MM.1S (cell line): ENCODE measurements around the gene WDR62.
A peak's percentile ranks its signal among the peaks of the same experiment; 100 is the strongest.

ENCODE experiments used
- DNase-seq: peaks from one replicate; pipeline ENCODE4 v3.0.0-alpha.2; 2015
- H2AFZ ChIP-seq: fragments of 300-600 bp; sonication (generic); 2 replicates; pipeline ENCODE4 v1.6.0; 2016; ENCODE audit warnings: antibody characterized with exemption, low read length
- H3F3A ChIP-seq: fragments of 300-600 bp; sonication (generic); 2 replicates; pipeline ENCODE4 v1.6.1; 2016; ENCODE audit warnings: mild to moderate bottlenecking, antibody characterized with exemption, low read length, moderate library complexity, mixed read lengths; ENCODE audit not compliant: insufficient read depth
- H3K27ac ChIP-seq: fragments of 300-600 bp; sonication (generic); 2 replicates; pipeline ENCODE4 v1.5.1; 2016; ENCODE audit warnings: mild to moderate bottlenecking, low read length
- H3K27me3 ChIP-seq: fragments of 300-600 bp; sonication (generic); replicated peaks from 2 replicates; pipeline ENCODE4 v1.6.0; 2016; ENCODE audit warnings: low read length; ENCODE audit not compliant: insufficient read depth
- H3K36me3 ChIP-seq: fragments of 300-600 bp; sonication (generic); replicated peaks from 2 replicates; pipeline ENCODE4 v1.6.1; 2016; ENCODE audit warnings: mild to moderate bottlenecking, low read length, mixed read lengths; ENCODE audit not compliant: insufficient read depth
- H3K4me1 ChIP-seq: fragments of 300-600 bp; sonication (generic); 2 replicates; pipeline ENCODE4 v1.6.1; 2016; ENCODE audit warnings: low read length, mixed read lengths
- H3K4me2 ChIP-seq: fragments of 300-600 bp; sonication (generic); 2 replicates; pipeline ENCODE4 v1.6.0; 2016; ENCODE audit warnings: low read depth, low read length
- H3K4me3 ChIP-seq: fragments of 300-600 bp; sonication (generic); 2 replicates; pipeline ENCODE4 v1.5.1; 2016; ENCODE audit warnings: low read length, mixed read lengths
- H3K79me2 ChIP-seq: fragments of 300-600 bp; sonication (generic); 2 replicates; pipeline ENCODE4 v1.6.1; 2016; ENCODE audit warnings: mixed run types, low read length, mixed read lengths
- H3K9ac ChIP-seq: fragments of 300-600 bp; sonication (generic); 2 replicates; pipeline ENCODE4 v1.6.1; 2016; ENCODE audit warnings: low read length, mixed read lengths
- H3K9me2 ChIP-seq: fragments of 300-600 bp; sonication (generic); replicated peaks from 2 replicates; pipeline ENCODE4 v1.6.1; 2016; ENCODE audit warnings: mild to moderate bottlenecking, low read length, mixed read lengths; ENCODE audit not compliant: insufficient read depth
- H3K9me3 ChIP-seq: fragments of 300-600 bp; sonication (generic); replicated peaks from 2 replicates; pipeline ENCODE4 v1.6.1; 2016; ENCODE audit warnings: mild to moderate bottlenecking, low read length, mixed read lengths; ENCODE audit not compliant: insufficient read depth
- H4K20me1 ChIP-seq: fragments of 300-600 bp; sonication (generic); 2 replicates; pipeline ENCODE4 v1.6.1; 2016; ENCODE audit warnings: mild to moderate bottlenecking, low read length, moderate library complexity, mixed read lengths; ENCODE audit not compliant: insufficient read depth
- CTCF ChIP-seq: fragments of 300-600 bp; sonication (generic); IDR thresholded peaks from 2 replicates; pipeline ENCODE4 v1.5.1; 2016; ENCODE audit warnings: antibody characterized with exemption, low read length, mixed read lengths
- EZH2 ChIP-seq: fragments of 300-600 bp; sonication (generic); optimal IDR thresholded peaks from 2 replicates; pipeline ENCODE3; 2017; ENCODE audit warnings: low read depth, mild to moderate bottlenecking, antibody characterized with exemption, low read length, mixed read lengths
- EZH2phosphoT487 ChIP-seq: fragments of 300-600 bp; sonication (generic); IDR thresholded peaks from 2 replicates; pipeline ENCODE4 v1.6.1; 2018; ENCODE audit warnings: antibody characterized with exemption, low read length

The WDR62 gene

GRCh38 chr19:36054733-36055686 lies at the start of gene WDR62:
TSS of gene WDR62 (plus strand) at chr19:36054897. CDS start at chr19:36054972, 75 bp downstream.
- Histone ChIP-seq H3K9ac (peak within 1 kb of the TSS; percentile 76), H3K27ac (peak within 1 kb of the TSS; percentile 81), H3K4me1 (no peaks in the 10 kb centered on the region), H3K9me3 (no peaks in the 10 kb centered on the region), H3K4me2 (peak within 1 kb of the TSS; percentile 75), H3K27me3 (no peaks in the 10 kb centered on the region), H3K36me3 (peaks cover 4% of the 10 kb centered on the region; the same call in 1 of the 2 replicates), H3F3A (peaks cover 9% of the 10 kb centered on the region), H2AFZ (peak within 1 kb of the TSS; percentile 71), H3K9me2 (no peaks in the 10 kb centered on the region), H3K79me2 (peaks cover 51% of the 10 kb centered on the region), H4K20me1 (no peaks in the 10 kb centered on the region), H3K4me3 (peak within 1 kb of the TSS; percentile 87)
- TF ChIP-seq CTCF: no peak
- no peak for TF ChIP-seq EZH2phosphoT487
- no peak for TF ChIP-seq EZH2
- DNase-seq: peak; percentile 94

DNA sequence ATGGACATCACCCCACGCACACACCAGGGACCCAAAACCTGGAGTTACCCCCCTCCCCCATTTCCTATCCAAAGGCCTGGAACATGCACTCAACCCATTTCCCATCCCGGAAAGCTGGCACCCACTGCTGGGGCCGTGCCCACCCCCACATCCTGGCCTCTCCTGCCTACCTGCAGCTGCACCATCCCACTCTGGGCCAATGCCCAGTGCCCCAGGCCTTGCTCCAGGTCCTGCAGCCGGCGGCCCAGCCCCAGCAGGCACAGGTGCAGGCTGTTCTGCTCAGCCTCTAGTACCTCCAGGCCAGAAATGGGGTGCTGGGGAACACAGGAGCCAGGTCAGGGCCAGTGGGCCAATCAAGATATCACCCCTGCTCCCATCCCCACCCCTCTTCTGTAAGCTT lies 47.7 kb upstream of the WDR62 start:
- H3K27ac ChIP-seq: no peak overlapping the region
- no peak overlapping the region for H3K4me2 ChIP-seq
- H3F3A ChIP-seq: no peaks in the 10 kb centered on the region
- no peak overlapping the region for H3K9ac ChIP-seq
- no peaks in the 10 kb centered on the region for H3K9me2 ChIP-seq
- no peaks in the 10 kb centered on the region for H3K4me1 ChIP-seq
- no peaks in the 10 kb centered on the region for H3K27me3 ChIP-seq
- no peak overlapping the region for H3K4me3 ChIP-seq
- no peaks in the 10 kb centered on the region for H3K9me3 ChIP-seq
- TF ChIP-seq EZH2 (no peak), EZH2phosphoT487 (no peak), CTCF (no peak)
- no peaks in the 10 kb centered on the region for H4K20me1 ChIP-seq
- no peak for DNase-seq
- no peaks in the 10 kb centered on the region for H3K36me3 ChIP-seq
- H2AFZ ChIP-seq: no peak overlapping the region
- no peaks in the 10 kb centered on the region for H3K79me2 ChIP-seq

DNA sequence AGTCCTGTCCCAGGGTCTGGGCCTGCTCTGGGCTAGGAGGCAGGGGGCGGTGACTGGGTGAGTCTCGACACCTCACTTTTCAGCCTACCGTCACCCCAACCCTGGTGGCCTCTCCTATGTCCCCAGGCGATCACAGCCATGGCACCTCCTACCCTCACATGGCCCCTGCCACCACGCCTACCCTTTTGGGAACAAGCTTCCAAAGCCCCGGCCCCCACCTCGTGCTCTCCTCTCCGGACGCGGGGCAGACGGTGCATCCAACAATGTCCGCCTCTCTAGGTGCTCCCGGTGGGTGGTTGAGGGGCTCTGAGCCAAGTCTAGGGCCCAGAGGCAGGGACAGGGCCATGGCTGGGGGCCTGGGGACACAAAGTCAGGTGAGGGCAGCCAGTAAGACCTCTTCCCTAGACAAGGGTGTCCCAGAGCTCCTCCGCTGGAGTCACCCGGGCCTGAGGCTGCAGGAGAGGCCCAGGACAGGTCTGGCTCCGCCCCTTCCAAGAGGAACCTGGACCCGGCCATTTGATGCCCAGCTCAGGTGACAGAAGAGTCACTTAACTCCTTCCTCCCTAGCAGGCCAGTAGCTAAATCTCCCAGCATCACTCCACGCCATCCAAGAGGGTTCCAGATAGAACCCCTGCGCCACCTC lies 46.2 kb upstream of the WDR62 start, which contains the start of gene SYNE4:
Gene SYNE4, minus strand, starts transcription at position 478 of the 643 bp plus-strand sequence. Its CDS starts 132 bp downstream, at position 346.
- H3K9me2 ChIP-seq: no peaks in the 10 kb centered on the region
- H3K4me1 ChIP-seq: no peaks in the 10 kb centered on the region
- no peaks in the 10 kb centered on the region for H4K20me1 ChIP-seq
- peak within 1 kb of the TSS; percentile 29; the same call in 1 of the 2 replicates for H3K4me2 ChIP-seq
- H3K79me2 ChIP-seq: peaks cover 4% of the 10 kb centered on the region
- no peak within 1 kb of the TSS for H3K4me3 ChIP-seq
- H3K9me3 ChIP-seq: no peaks in the 10 kb centered on the region
- H3K27me3 ChIP-seq: no peaks in the 10 kb centered on the region
- no peak within 1 kb of the TSS for H3K9ac ChIP-seq
- H3K36me3 ChIP-seq: no peaks in the 10 kb centered on the region
- no peaks in the 10 kb centered on the region for H3F3A ChIP-seq
- no peak within 1 kb of the TSS for H3K27ac ChIP-seq
- no peak for DNase-seq
- H2AFZ ChIP-seq: no peak within 1 kb of the TSS
- TF ChIP-seq EZH2phosphoT487 (no peak), CTCF (no peak), EZH2 (no peak)
